Keratinocyte (primary cell): ENCODE data around the gene SUGCT. TPM values are rescaled to one million over a fixed set of nuclear protein-coding genes. Genes with fewer than 3 reads are reported as not detected.

Experiments used
- DNase-seq: peaks from one replicate; pipeline ENCODE4 v3.0.0-alpha.2; 2011; ENCODE audit warnings: low read depth, missing footprints, low spot score
- FAIRE-seq: peaks from 2 replicates; lab custom pipeline; 2011; peaks lifted over from hg19 to GRCh38; lab: Jason Lieb, UNC
- H2AFZ ChIP-seq: 2 replicates; pipeline ENCODE4 v1.6.0; 2012; ENCODE audit warnings: low read length, control low read depth, inconsistent platforms; ENCODE audit not compliant: control insufficient read depth
- H3K27ac ChIP-seq: 2 replicates; pipeline ENCODE4 v1.5.1; 2011; ENCODE audit warnings: low read length; ENCODE audit not compliant: control insufficient read depth, insufficient read depth
- H3K27me3 ChIP-seq: 3 replicates; pipeline ENCODE4 v1.6.0; 2011; ENCODE audit warnings: low read length; ENCODE audit not compliant: control insufficient read depth, insufficient read depth; ENCODE audit errors: extremely low read depth
- H3K36me3 ChIP-seq, 2 experiments: 2 replicates in 1 of 2; 3 replicates in 1 of 2; pipeline ENCODE4 v1.5.1; 2011; ENCODE audit warnings: low read length in 2 of 2, mild to moderate bottlenecking in 1 of 2; ENCODE audit not compliant: control insufficient read depth in 2 of 2, insufficient read depth in 2 of 2; ENCODE audit errors: extremely low read depth in 1 of 2
- H3K4me1 ChIP-seq: 3 replicates; pipeline ENCODE4 v1.5.1; 2011; ENCODE audit warnings: low read length; ENCODE audit not compliant: control insufficient read depth, insufficient read depth; ENCODE audit errors: extremely low read depth
- H3K4me2 ChIP-seq: 3 replicates; pipeline ENCODE4 v1.6.0; 2011; ENCODE audit warnings: low read depth, low read length; ENCODE audit not compliant: control insufficient read depth, insufficient read depth; ENCODE audit errors: extremely low read depth
- H3K4me3 ChIP-seq, 3 experiments: fragments of 200-600 bp in 1 of 3; sonication (generic) in 1 of 3; 2 replicates in 2 of 3; 3 replicates in 1 of 3; pipeline ENCODE4 v1.5.1; 2011 to 2016; ENCODE audit warnings: low read length in 3 of 3, mild to moderate bottlenecking in 3 of 3, control low read depth in 2 of 3, inconsistent platforms in 1 of 3, low read depth in 1 of 3, mixed read lengths in 1 of 3, mixed run types in 1 of 3, moderate library complexity in 1 of 3; ENCODE audit not compliant: control insufficient read depth in 2 of 3, insufficient read depth in 2 of 3; ENCODE audit errors: extremely low read depth in 1 of 3
- H3K79me2 ChIP-seq: 2 replicates; pipeline ENCODE4 v1.6.0; 2012; ENCODE audit warnings: low read length; ENCODE audit not compliant: control insufficient read depth, insufficient read depth
- H3K9ac ChIP-seq: 3 replicates; pipeline ENCODE4 v1.6.0; 2011; ENCODE audit warnings: low read length; ENCODE audit not compliant: control insufficient read depth, insufficient read depth; ENCODE audit errors: extremely low read depth
- H3K9me1 ChIP-seq: 3 replicates; pipeline ENCODE4 v1.6.0; 2011; ENCODE audit warnings: low read length; ENCODE audit not compliant: control insufficient read depth, insufficient read depth; ENCODE audit errors: extremely low read depth
- H3K9me3 ChIP-seq: 2 replicates; pipeline ENCODE4 v1.5.1; 2012; ENCODE audit warnings: low read depth, low read length; ENCODE audit not compliant: control insufficient read depth
- H4K20me1 ChIP-seq: 3 replicates; pipeline ENCODE4 v1.6.0; 2011; ENCODE audit warnings: low read length; ENCODE audit not compliant: control insufficient read depth, insufficient read depth; ENCODE audit errors: extremely low read depth
- EZH2 ChIP-seq: IDR thresholded peaks from one replicate; pipeline ENCODE4 v1.6.1; 2012; ENCODE audit warnings: inconsistent platforms, mild to moderate bottlenecking, low read length, moderate library complexity
- dilution Hi-C: fragments of 300-500 bp; cut with MboI; formaldehyde crosslinking; loops from one replicate; pipeline ENCODE4 v1.7.0; 2020; ENCODE audit warnings: low sequenced_read_pairs; ENCODE audit not compliant: extremely low pct_ligation_motif_present
- polyA plus RNA-seq, 5 experiments: library from polyadenylated mRNA; depleted of rRNA in 3 of 5; stranded (reverse) in 3 of 5; stranded (forward) in 1 of 5; unstranded in 1 of 5; fragments of >200 nt; gene quantifications; 1 replicate in 1 of 5; 2 replicates in 3 of 5; 3 replicates in 1 of 5; pipeline versions ENCODE4 v1.2.1 to v1.2.3, GENCODE V29; 2011 to 2012; ENCODE audit warnings: missing spikeins in 2 of 5, low read depth in 1 of 5, low replicate concordance in 1 of 5
- TF ChIP-seq, protein P1 (sequence below), 3 experiments: IDR thresholded peaks in 1 of 3; conservative IDR thresholded peaks in 1 of 3; optimal IDR thresholded peaks in 1 of 3; 2 replicates in 2 of 3; 3 replicates in 1 of 3; pipeline versions ENCODE3 to v1.5.1; 2011; ENCODE audit warnings: low read length in 3 of 3, mild to moderate bottlenecking in 3 of 3, moderate library complexity in 2 of 3, control low read depth in 1 of 3, inconsistent platforms in 1 of 3; ENCODE audit not compliant: insufficient read depth in 2 of 3; ENCODE audit errors: extremely low read depth in 1 of 3

SUGCT gene
- polyA plus RNA-seq, 1 donor (not counting 4 experiments of a cell fraction or from before 2014, with no cell fraction given): 134 TPM

DNA sequence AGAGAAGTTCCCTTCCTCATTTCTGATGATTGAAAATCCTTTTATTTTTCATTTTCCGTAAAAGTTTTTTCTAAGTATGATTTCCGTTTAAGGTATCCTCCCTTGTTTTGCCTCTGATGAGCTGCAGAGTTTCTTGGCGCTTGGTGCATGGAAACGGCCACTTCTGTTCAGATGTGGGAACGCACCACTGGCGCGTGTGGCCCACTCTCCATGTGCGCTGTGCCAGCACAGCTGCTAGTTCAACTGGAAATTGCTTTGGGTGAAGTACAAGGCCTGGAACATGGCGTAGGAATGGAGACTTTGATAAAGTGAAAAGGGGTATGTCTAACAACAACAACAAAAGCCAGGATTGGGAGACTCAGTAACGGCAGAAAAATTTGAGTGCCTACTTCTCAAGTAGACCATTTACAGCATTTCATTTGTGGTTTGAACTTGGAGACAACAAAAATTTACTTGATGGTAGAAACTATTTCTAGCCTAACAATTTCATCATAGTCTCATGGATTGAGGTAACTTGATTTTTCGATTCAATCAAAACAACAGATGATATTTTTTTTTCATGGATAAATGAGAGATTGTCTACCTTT is 364.2 kb downstream of the SUGCT start:
- no peak overlapping the region for H3K4me2 ChIP-seq
- no peaks in the 10 kb centered on the region for H3K79me2 ChIP-seq
- no peak overlapping the region for H2AFZ ChIP-seq
- dilution Hi-C loops: no loop called here
- no peak overlapping the region for H3K27ac ChIP-seq
- no peaks in the 10 kb centered on the region for H3K9me1 ChIP-seq
- no peaks in the 10 kb centered on the region for H4K20me1 ChIP-seq
- H3K36me3 ChIP-seq: no peaks in the 10 kb centered on the region
- TF ChIP-seq, protein P1, sequence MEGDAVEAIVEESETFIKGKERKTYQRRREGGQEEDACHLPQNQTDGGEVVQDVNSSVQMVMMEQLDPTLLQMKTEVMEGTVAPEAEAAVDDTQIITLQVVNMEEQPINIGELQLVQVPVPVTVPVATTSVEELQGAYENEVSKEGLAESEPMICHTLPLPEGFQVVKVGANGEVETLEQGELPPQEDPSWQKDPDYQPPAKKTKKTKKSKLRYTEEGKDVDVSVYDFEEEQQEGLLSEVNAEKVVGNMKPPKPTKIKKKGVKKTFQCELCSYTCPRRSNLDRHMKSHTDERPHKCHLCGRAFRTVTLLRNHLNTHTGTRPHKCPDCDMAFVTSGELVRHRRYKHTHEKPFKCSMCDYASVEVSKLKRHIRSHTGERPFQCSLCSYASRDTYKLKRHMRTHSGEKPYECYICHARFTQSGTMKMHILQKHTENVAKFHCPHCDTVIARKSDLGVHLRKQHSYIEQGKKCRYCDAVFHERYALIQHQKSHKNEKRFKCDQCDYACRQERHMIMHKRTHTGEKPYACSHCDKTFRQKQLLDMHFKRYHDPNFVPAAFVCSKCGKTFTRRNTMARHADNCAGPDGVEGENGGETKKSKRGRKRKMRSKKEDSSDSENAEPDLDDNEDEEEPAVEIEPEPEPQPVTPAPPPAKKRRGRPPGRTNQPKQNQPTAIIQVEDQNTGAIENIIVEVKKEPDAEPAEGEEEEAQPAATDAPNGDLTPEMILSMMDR (optimal IDR thresholded peaks at IDR 0.05 in 1 of 3, IDR thresholded peaks at IDR 0.05 in 1 of 3, conservative IDR thresholded peaks at IDR 0.05 in 1 of 3; ENCODE audit: extremely low read depth in 1 of 3, insufficient read depth in 2 of 3, low read length in 3 of 3): no peak
- no peak for TF ChIP-seq EZH2
- DNase-seq: no peak
- no peak for FAIRE-seq
- no peak overlapping the region for H3K4me3 ChIP-seq
- no peaks in the 10 kb centered on the region for H3K27me3 ChIP-seq
- no peaks in the 10 kb centered on the region for H3K4me1 ChIP-seq
- no peaks in the 10 kb centered on the region for H3K9me3 ChIP-seq
- no peak overlapping the region for H3K9ac ChIP-seq

DNA sequence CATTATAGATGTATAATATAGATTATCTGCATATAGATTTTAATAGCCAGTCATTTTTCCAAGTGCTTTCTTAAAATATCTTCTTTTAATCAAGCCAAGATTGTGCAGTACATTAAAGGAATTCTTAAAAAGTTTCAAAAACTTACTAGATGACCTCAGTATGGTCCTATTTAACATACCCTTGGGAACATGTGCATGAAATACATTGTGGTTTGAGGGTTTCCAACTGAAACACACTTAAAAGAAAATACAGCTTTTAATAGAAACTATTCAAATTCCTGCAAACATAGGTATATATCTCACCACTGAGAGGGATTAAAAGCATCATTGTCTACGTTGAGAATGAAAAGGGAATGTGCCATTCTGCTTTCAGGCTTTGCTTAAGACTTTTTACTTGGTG is 364.9 kb downstream of the SUGCT start:
- no peak for TF ChIP-seq EZH2
- TF ChIP-seq, protein P1 (optimal IDR thresholded peaks at IDR 0.05 in 1 of 3, IDR thresholded peaks at IDR 0.05 in 1 of 3, conservative IDR thresholded peaks at IDR 0.05 in 1 of 3; ENCODE audit: extremely low read depth in 1 of 3, insufficient read depth in 2 of 3, low read length in 3 of 3): no peak
- no peaks in the 10 kb centered on the region for H3K79me2 ChIP-seq
- no peaks in the 10 kb centered on the region for H4K20me1 ChIP-seq
- H3K9me3 ChIP-seq: no peaks in the 10 kb centered on the region
- H2AFZ ChIP-seq: no peak overlapping the region
- dilution Hi-C loops: no loop called here
- H3K36me3 ChIP-seq: no peaks in the 10 kb centered on the region
- no peaks in the 10 kb centered on the region for H3K9me1 ChIP-seq
- H3K4me3 ChIP-seq: no peak overlapping the region
- H3K4me2 ChIP-seq: no peak overlapping the region
- no peaks in the 10 kb centered on the region for H3K27me3 ChIP-seq
- no peak overlapping the region for H3K9ac ChIP-seq
- no peak for DNase-seq
- FAIRE-seq: no peak
- H3K4me1 ChIP-seq: no peaks in the 10 kb centered on the region
- no peak overlapping the region for H3K27ac ChIP-seq
